Neural progenitor cell (in vitro differentiated cells): ENCODE results near the gene RAB3IL1. TPM values are rescaled to one million over a fixed set of nuclear protein-coding genes. Genes with fewer than 3 reads are reported as not detected.

Source experiments
- DNase-seq: peaks from one replicate; pipeline ENCODE4 v3.0.0-alpha.2; 2016; ENCODE audit warnings: low spot score
- H2AFZ ChIP-seq: fragments of 200-600 bp; sonication (generic); replicated peaks from 2 replicates; pipeline ENCODE4 v1.6.1; 2016; ENCODE audit warnings: antibody characterized with exemption
- H3F3A ChIP-seq: fragments of 200-600 bp; sonication (generic); 2 replicates; pipeline ENCODE4 v1.6.1; 2016; ENCODE audit warnings: antibody characterized with exemption, low read depth
- H3K27ac ChIP-seq: fragments of 200-600 bp; sonication (generic); 2 replicates; pipeline ENCODE4 v1.5.1; 2016; ENCODE audit warnings: mild to moderate bottlenecking
- H3K27me3 ChIP-seq: fragments of 200-600 bp; sonication (generic); 2 replicates; pipeline ENCODE4 v1.6.1; 2016; ENCODE audit warnings: mild to moderate bottlenecking, moderate library complexity
- H3K36me3 ChIP-seq: fragments of 200-600 bp; sonication (generic); 2 replicates; pipeline ENCODE4 v1.5.1; 2016
- H3K4me1 ChIP-seq: fragments of 200-600 bp; sonication (generic); 2 replicates; pipeline ENCODE4 v1.6.1; 2016; ENCODE audit warnings: mixed run types
- H3K4me2 ChIP-seq: fragments of 200-600 bp; sonication (generic); 2 replicates; pipeline ENCODE4 v1.6.1; 2016
- H3K4me3 ChIP-seq: fragments of 200-600 bp; sonication (generic); 2 replicates; pipeline ENCODE4 v1.5.1; 2016
- H3K79me2 ChIP-seq: fragments of 200-600 bp; sonication (generic); 2 replicates; pipeline ENCODE4 v1.6.1; 2016; ENCODE audit warnings: low read depth
- H3K9ac ChIP-seq: fragments of 200-600 bp; sonication (generic); 2 replicates; pipeline ENCODE4 v1.6.1; 2016
- H3K9me3 ChIP-seq: fragments of 200-600 bp; sonication (generic); 2 replicates; pipeline ENCODE4 v1.5.1; 2016; ENCODE audit warnings: low read depth
- H4K20me1 ChIP-seq: fragments of 200-600 bp; sonication (generic); 2 replicates; pipeline ENCODE4 v1.6.1; 2016; ENCODE audit warnings: low read depth
- H3K27ac Mint-ChIP-seq: 3 replicates; pipeline ENCODE4 v1.8.0; 2021; ENCODE audit warnings: mixed read lengths
- H3K27me3 Mint-ChIP-seq: 2 replicates; pipeline ENCODE4 v1.8.0; 2022; ENCODE audit warnings: low read depth, mild to moderate bottlenecking, inconsistent platforms, moderate library complexity, mixed read lengths; ENCODE audit not compliant: insufficient read depth
- H3K36me3 Mint-ChIP-seq: 3 replicates; pipeline ENCODE4 v1.8.0; 2021; ENCODE audit warnings: mixed read lengths
- H3K4me1 Mint-ChIP-seq: 3 replicates; pipeline ENCODE4 v1.8.0; 2021; ENCODE audit warnings: mixed read lengths
- H3K4me3 Mint-ChIP-seq: 3 replicates; pipeline ENCODE4 v1.8.0; 2021; ENCODE audit warnings: mild to moderate bottlenecking, moderate library complexity, mixed read lengths
- H3K9me3 Mint-ChIP-seq: 3 replicates; pipeline ENCODE4 v1.8.0; 2020; ENCODE audit warnings: mixed read lengths
- CTCF ChIP-seq: fragments of 200-600 bp; sonication (generic); IDR thresholded peaks from 2 replicates; pipeline ENCODE4 v1.5.1; 2017; ENCODE audit warnings: antibody characterized with exemption, mild to moderate bottlenecking
- EZH2 ChIP-seq: fragments of 200-600 bp; sonication (generic); IDR thresholded peaks from 2 replicates; pipeline ENCODE4 v1.6.1; 2017; ENCODE audit warnings: antibody characterized with exemption, mild to moderate bottlenecking, moderate library complexity
- EZH2phosphoT487 ChIP-seq: fragments of 200-600 bp; sonication (generic); IDR thresholded peaks from 2 replicates; pipeline ENCODE4 v1.6.1; 2017; ENCODE audit warnings: antibody characterized with exemption
- total RNA-seq: library from RNA; depleted of rRNA; stranded (reverse); fragments of >200 nt; gene quantifications from 2 replicates; pipeline ENCODE4 v1.2.3, GENCODE V29; 2015; ENCODE audit warnings: low replicate concordance

The RAB3IL1 gene
- total RNA-seq, 1 donor from 2014 or later = 1.4 TPM

GRCh38 chr11:61956191-61957020, 39.0 kb upstream of the RAB3IL1 start:
- peak overlapping the region; percentile 86 for H3K4me2 ChIP-seq
- Mint-ChIP-seq H3K36me3 (no peaks in the 10 kb centered on the region), H3K9me3 (no peaks in the 10 kb centered on the region), H3K4me3 (peak overlapping the region; percentile 77), H3K4me1 (no peaks in the 10 kb centered on the region), H3K27ac (peak overlapping the region; percentile 53), H3K27me3 (peaks cover 11% of the 10 kb centered on the region)
- no peak overlapping the region for H2AFZ ChIP-seq
- H4K20me1 ChIP-seq = no peaks in the 10 kb centered on the region
- H3K4me1 ChIP-seq = peaks cover 6% of the 10 kb centered on the region
- TF ChIP-seq EZH2 = no peak
- no peak for TF ChIP-seq CTCF
- no peak for TF ChIP-seq EZH2phosphoT487
- H3K27ac ChIP-seq = no peak overlapping the region
- no peak overlapping the region for H3K4me3 ChIP-seq
- H3K79me2 ChIP-seq = no peaks in the 10 kb centered on the region
- no peak for DNase-seq
- H3K27me3 ChIP-seq = peaks cover 34% of the 10 kb centered on the region
- no peak overlapping the region for H3K9ac ChIP-seq
- H3K9me3 ChIP-seq = no peaks in the 10 kb centered on the region
- H3K36me3 ChIP-seq = no peaks in the 10 kb centered on the region
- peaks cover 15% of the 10 kb centered on the region for H3F3A ChIP-seq

DNA sequence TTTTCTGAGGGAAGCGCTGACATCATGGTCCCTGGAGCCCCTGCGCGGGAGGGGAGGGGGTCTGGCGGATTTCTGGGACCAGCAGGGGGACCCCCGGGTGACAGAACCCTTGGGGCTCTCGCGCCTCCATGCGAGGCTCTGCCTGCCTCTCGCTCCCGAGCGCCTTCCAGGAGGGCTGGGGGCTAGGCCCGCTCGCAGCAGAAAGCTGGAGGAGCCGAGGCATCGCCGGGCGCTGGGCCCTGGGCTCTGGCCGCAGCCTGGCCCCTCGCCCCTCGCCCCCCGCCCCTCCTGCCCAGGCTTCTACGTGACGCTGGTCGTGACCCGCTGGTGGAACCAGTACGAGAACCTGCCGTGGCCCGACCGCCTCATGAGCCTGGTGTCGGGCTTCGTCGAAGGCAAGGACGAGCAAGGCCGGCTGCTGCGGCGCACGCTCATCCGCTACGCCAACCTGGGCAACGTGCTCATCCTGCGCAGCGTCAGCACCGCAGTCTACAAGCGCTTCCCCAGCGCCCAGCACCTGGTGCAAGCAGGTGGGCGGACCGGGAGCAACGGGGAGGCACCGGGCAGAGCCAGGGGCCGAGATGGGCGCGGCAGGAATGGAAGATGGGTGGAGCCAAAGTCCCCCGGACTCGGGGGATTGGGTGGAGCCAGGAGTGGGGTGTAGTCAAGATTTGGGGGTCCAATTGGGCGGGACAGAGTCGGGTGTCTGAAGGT, 38.2 kb upstream of the RAB3IL1 start:
- Histone ChIP-seq H3K79me2 (no peaks in the 10 kb centered on the region), H3K9me3 (no peaks in the 10 kb centered on the region), H4K20me1 (no peaks in the 10 kb centered on the region), H3K4me1 (peaks cover 6% of the 10 kb centered on the region), H3K36me3 (no peaks in the 10 kb centered on the region), H3K4me3 (peak overlapping the region; percentile 41), H3F3A (peaks cover 15% of the 10 kb centered on the region), H3K4me2 (peak overlapping the region; percentile 86), H3K27me3 (peaks cover 34% of the 10 kb centered on the region), H3K27ac (no peak overlapping the region), H2AFZ (peak overlapping the region; percentile 94), H3K9ac (no peak overlapping the region)
- TF ChIP-seq EZH2 (no peak), CTCF (no peak), EZH2phosphoT487 (no peak)
- Mint-ChIP-seq H3K27me3 (peaks cover 13% of the 10 kb centered on the region), H3K27ac (peak overlapping the region; percentile 53), H3K4me3 (peak overlapping the region; percentile 77), H3K36me3 (no peaks in the 10 kb centered on the region), H3K9me3 (no peaks in the 10 kb centered on the region), H3K4me1 (no peaks in the 10 kb centered on the region)
- DNase-seq = peak; percentile 67

- H3K4me3 Mint-ChIP-seq = peak overlapping the region; percentile 68
- peak overlapping the region; percentile 41 for H3K4me3 ChIP-seq
These were observed 37.6 kb upstream of the RAB3IL1 start for GRCh38 chr11:61954851-61955421.

More at GRCh38 chr11:61954851-61955421, 37.6 kb upstream of the RAB3IL1 start:
- Histone ChIP-seq H2AFZ (peak overlapping the region; percentile 94), H4K20me1 (no peaks in the 10 kb centered on the region), H3K36me3 (no peaks in the 10 kb centered on the region), H3K4me2 (peak overlapping the region; percentile 86), H3K27ac (no peak overlapping the region), H3K4me1 (peaks cover 6% of the 10 kb centered on the region), H3K27me3 (peaks cover 34% of the 10 kb centered on the region), H3K79me2 (no peaks in the 10 kb centered on the region), H3K9me3 (no peaks in the 10 kb centered on the region), H3K9ac (no peak overlapping the region), H3F3A (peaks cover 15% of the 10 kb centered on the region)
- TF ChIP-seq EZH2 = no peak
- TF ChIP-seq CTCF = no peak
- no peak for TF ChIP-seq EZH2phosphoT487
- no peaks in the 10 kb centered on the region for H3K4me1 Mint-ChIP-seq
- H3K36me3 Mint-ChIP-seq = no peaks in the 10 kb centered on the region
- peak; percentile 74 for DNase-seq
- peaks cover 13% of the 10 kb centered on the region for H3K27me3 Mint-ChIP-seq
- H3K27ac Mint-ChIP-seq = no peak overlapping the region
- no peaks in the 10 kb centered on the region for H3K9me3 Mint-ChIP-seq
